WTC11 (cell line): Measurements from ENCODE around the gene C10orf90. TPM values are rescaled to one million over a fixed set of nuclear protein-coding genes. Genes with fewer than 3 reads are reported as not detected.

Experiments used
- ATAC-seq: fragments of 200-7000 bp; cut with Tn5 transposase; 2 replicates; pipeline ENCODE4 v1.10.0; 2021; ENCODE audit warnings: mild to moderate bottlenecking, moderate library complexity
- CTCF ChIA-PET: fragments of 300-600 bp; sonication (Branson Sonifier 250); formaldehyde crosslinking; loops from one replicate; lab custom pipeline; 2021; ENCODE audit warnings: antibody characterized with exemption; lab: Charles Lee
- POLR2A ChIA-PET: fragments of 350-600 bp; sonication (Branson Sonifier 250); formaldehyde crosslinking; loops from one replicate; lab custom pipeline; 2021; ENCODE audit warnings: antibody characterized with exemption; lab: Charles Lee
- DNase-seq: peaks from one replicate; pipeline ENCODE4 v3.0.0; 2021; ENCODE audit warnings: low spot score
- H3K27ac Mint-ChIP-seq: 2 replicates; pipeline ENCODE4 v1.8.0; 2021; ENCODE audit warnings: mixed read lengths
- H3K27me3 Mint-ChIP-seq: 2 replicates; pipeline ENCODE4 v1.8.0; 2021; ENCODE audit warnings: low read depth, mild to moderate bottlenecking, moderate library complexity, mixed read lengths
- H3K36me3 Mint-ChIP-seq: 2 replicates; pipeline ENCODE4 v1.8.0; 2021; ENCODE audit warnings: mixed read lengths
- H3K4me1 Mint-ChIP-seq: 2 replicates; pipeline ENCODE4 v1.8.0; 2022; ENCODE audit warnings: mixed read lengths
- H3K4me3 Mint-ChIP-seq: 2 replicates; pipeline ENCODE4 v1.8.0; 2021; ENCODE audit warnings: mild to moderate bottlenecking, moderate library complexity, mixed read lengths
- H3K9me3 Mint-ChIP-seq: 2 replicates; pipeline ENCODE4 v1.8.0; 2021; ENCODE audit warnings: mixed read lengths
- ESRRA ChIP-seq: sonication (generic); formaldehyde crosslinking; IDR thresholded peaks from 2 replicates; pipeline ENCODE4 v1.8.1; 2022; ENCODE audit warnings: mild to moderate bottlenecking, missing genetic modification reagents, borderline replicate concordance
- FOXK1 ChIP-seq: sonication (generic); formaldehyde crosslinking; IDR thresholded peaks from 2 replicates; pipeline ENCODE4 v1.8.0; 2022; ENCODE audit warnings: mild to moderate bottlenecking, moderate library complexity, missing genetic modification reagents
- GABPB1 ChIP-seq: sonication (generic); formaldehyde crosslinking; IDR thresholded peaks from 2 replicates; pipeline ENCODE4 v1.8.1; 2023; ENCODE audit warnings: mild to moderate bottlenecking, missing genetic modification reagents
- GTF2I ChIP-seq: fragments of 250-450 bp; sonication (Bioruptor Pico); conservative IDR thresholded peaks from 2 replicates; pipeline ENCODE4 v1.4.0; 2021; ENCODE audit warnings: mild to moderate bottlenecking
- JUN ChIP-seq: sonication (generic); formaldehyde crosslinking; IDR thresholded peaks from 2 replicates; pipeline ENCODE4 v1.8.0; 2023; ENCODE audit warnings: mild to moderate bottlenecking, missing genetic modification reagents
- MXD4 ChIP-seq: fragments of 250-450 bp; sonication (Bioruptor Pico); IDR thresholded peaks from 2 replicates; pipeline ENCODE4 v1.8.0; 2021; ENCODE audit warnings: mild to moderate bottlenecking, moderate library complexity, borderline replicate concordance
- NFATC4 ChIP-seq: fragments of 250-450 bp; sonication (Bioruptor Pico); IDR thresholded peaks from 2 replicates; pipeline ENCODE4 v1.9.0; 2021; ENCODE audit warnings: mild to moderate bottlenecking
- SOX15 ChIP-seq: fragments of 250-450 bp; sonication (Bioruptor Pico); IDR thresholded peaks from 2 replicates; pipeline ENCODE4 v1.9.0; 2021; ENCODE audit warnings: mild to moderate bottlenecking
- SP1 ChIP-seq: sonication (generic); formaldehyde crosslinking; conservative IDR thresholded peaks from 2 replicates; pipeline ENCODE4 v1.8.1; 2022; ENCODE audit warnings: missing genetic modification reagents
- ZNF219 ChIP-seq: sonication (generic); formaldehyde crosslinking; IDR thresholded peaks from 2 replicates; pipeline ENCODE4 v1.8.0; 2023; ENCODE audit warnings: missing genetic modification reagents, mild to moderate bottlenecking, borderline replicate concordance
- ZNF396 ChIP-seq: fragments of 250-450 bp; sonication (Bioruptor Pico); IDR thresholded peaks from 2 replicates; pipeline ENCODE4 v1.8.0; 2021; ENCODE audit warnings: mild to moderate bottlenecking, moderate library complexity, borderline replicate concordance
- total RNA-seq: library from RNA; stranded (reverse); gene quantifications from 3 replicates; pipeline ENCODE4 v1.2.3, GENCODE V29; 2021
- TF ChIP-seq, protein P1 (sequence below): sonication (generic); formaldehyde crosslinking; IDR thresholded peaks from 2 replicates; pipeline ENCODE4 v1.8.0; 2022; ENCODE audit warnings: mild to moderate bottlenecking, missing genetic modification reagents
- TF ChIP-seq, protein P2 (sequence below): fragments of 250-450 bp; sonication (Bioruptor Pico); IDR thresholded peaks from 2 replicates; pipeline ENCODE4 v2.1.2; 2022; ENCODE audit warnings: mild to moderate bottlenecking, moderate library complexity
- TF ChIP-seq, protein P3 (sequence below): sonication (generic); formaldehyde crosslinking; IDR thresholded peaks from 2 replicates; pipeline ENCODE4 v1.8.1; 2022; ENCODE audit warnings: missing genetic modification reagents, borderline replicate concordance
- TF ChIP-seq, protein P4 (sequence below): sonication (generic); formaldehyde crosslinking; IDR thresholded peaks from 2 replicates; pipeline ENCODE4 v1.8.1; 2022; ENCODE audit warnings: mild to moderate bottlenecking, moderate library complexity, missing genetic modification reagents
- TF ChIP-seq, protein P5 (sequence below): fragments of 250-450 bp; sonication (Bioruptor Pico); IDR thresholded peaks from 2 replicates; pipeline ENCODE4 v1.9.0; 2021; ENCODE audit warnings: moderate library complexity, mild to moderate bottlenecking, inconsistent platforms, borderline replicate concordance

The C10orf90 gene
- total RNA-seq, 1 experiment from 2014 or later, result 0.85 TPM

DNA sequence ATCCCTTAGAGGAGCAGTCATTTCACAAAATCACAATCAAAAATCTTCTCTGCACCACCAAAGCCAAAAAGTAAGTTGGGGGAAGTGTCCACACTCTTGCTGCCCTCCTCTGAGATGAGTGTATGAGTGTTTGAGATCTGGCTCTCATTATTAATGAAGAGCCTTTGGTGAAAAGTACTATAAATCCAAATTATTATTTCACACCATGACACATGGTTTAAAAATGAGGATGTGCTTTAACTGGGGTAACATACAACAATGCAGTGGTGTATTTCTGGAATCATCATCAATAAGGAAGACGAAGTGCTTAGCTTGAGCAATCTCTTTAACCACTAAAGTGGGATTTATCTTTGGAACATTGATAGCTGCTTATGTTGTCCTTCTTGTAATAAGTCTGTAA is 168.1 kb downstream of the C10orf90 start (continued):
- TF ChIP-seq, protein P1, sequence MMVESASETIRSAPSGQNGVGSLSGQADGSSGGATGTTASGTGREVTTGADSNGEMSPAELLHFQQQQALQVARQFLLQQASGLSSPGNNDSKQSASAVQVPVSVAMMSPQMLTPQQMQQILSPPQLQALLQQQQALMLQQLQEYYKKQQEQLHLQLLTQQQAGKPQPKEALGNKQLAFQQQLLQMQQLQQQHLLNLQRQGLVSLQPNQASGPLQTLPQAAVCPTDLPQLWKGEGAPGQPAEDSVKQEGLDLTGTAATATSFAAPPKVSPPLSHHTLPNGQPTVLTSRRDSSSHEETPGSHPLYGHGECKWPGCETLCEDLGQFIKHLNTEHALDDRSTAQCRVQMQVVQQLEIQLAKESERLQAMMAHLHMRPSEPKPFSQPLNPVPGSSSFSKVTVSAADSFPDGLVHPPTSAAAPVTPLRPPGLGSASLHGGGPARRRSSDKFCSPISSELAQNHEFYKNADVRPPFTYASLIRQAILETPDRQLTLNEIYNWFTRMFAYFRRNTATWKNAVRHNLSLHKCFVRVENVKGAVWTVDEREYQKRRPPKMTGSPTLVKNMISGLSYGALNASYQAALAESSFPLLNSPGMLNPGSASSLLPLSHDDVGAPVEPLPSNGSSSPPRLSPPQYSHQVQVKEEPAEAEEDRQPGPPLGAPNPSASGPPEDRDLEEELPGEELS (CRISPR knock-in tag), result no peak
- TF ChIP-seq GTF2I (CRISPR knock-in tag), result no peak
- TF ChIP-seq NFATC4, result no peak
- no peak for TF ChIP-seq MXD4 (CRISPR knock-in tag)
- TF ChIP-seq, protein P2, sequence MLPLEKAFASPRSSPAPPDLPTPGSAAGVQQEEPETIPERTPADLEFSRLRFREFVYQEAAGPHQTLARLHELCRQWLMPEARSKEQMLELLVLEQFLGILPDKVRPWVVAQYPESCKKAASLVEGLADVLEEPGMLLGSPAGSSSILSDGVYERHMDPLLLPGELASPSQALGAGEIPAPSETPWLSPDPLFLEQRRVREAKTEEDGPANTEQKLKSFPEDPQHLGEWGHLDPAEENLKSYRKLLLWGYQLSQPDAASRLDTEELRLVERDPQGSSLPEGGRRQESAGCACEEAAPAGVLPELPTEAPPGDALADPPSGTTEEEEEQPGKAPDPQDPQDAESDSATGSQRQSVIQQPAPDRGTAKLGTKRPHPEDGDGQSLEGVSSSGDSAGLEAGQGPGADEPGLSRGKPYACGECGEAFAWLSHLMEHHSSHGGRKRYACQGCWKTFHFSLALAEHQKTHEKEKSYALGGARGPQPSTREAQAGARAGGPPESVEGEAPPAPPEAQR (CRISPR knock-in tag), result no peak
- TF ChIP-seq SP1 (CRISPR knock-in tag), result no peak
- no peak for TF ChIP-seq GABPB1 (CRISPR knock-in tag)

DNA sequence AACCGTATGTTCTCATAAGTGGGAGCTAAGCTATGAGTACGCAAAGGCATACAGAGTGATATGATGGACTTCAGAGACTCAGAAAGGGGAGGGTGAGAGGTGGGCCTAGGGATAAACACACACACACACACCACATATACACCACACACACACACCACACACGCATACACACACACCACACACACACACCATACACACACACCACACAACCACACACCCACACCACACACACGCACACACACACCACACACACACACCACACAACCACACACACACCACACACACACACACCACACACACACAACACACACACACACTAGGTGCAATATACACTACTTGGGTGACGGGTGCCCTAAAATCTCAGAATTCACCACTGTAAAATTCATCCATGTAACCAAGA is 168.7 kb downstream of the C10orf90 start:
- ChIA-PET CTCF (interaction anchor here (0.9 to 1.1 kb wide), 2 partner anchors 97 to 525 kb away, joined by 3 to 5 read pairs; no protein-coding TSS in a partner anchor), POLR2A (no interaction called here)
- Mint-ChIP-seq H3K9me3 (no peaks in the 10 kb centered on the region; the same call in 1 of the 2 replicates), H3K27me3 (no peaks in the 10 kb centered on the region), H3K4me3 (no peak overlapping the region), H3K36me3 (no peaks in the 10 kb centered on the region), H3K27ac (no peak overlapping the region), H3K4me1 (no peaks in the 10 kb centered on the region)
- DNase-seq (no peak), ATAC-seq (no peak)
- TF ChIP-seq, protein P3, sequence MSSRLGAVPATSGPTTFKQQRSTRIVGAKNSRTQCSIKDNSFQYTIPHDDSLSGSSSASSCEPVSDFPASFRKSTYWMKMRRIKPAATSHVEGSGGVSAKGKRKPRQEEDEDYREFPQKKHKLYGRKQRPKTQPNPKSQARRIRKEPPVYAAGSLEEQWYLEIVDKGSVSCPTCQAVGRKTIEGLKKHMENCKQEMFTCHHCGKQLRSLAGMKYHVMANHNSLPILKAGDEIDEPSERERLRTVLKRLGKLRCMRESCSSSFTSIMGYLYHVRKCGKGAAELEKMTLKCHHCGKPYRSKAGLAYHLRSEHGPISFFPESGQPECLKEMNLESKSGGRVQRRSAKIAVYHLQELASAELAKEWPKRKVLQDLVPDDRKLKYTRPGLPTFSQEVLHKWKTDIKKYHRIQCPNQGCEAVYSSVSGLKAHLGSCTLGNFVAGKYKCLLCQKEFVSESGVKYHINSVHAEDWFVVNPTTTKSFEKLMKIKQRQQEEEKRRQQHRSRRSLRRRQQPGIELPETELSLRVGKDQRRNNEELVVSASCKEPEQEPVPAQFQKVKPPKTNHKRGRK, result no peak
- TF ChIP-seq ZNF219 (CRISPR knock-in tag) (no peak), FOXK1 (CRISPR knock-in tag) (no peak), ZNF396 (CRISPR knock-in tag) (no peak), JUN (CRISPR knock-in tag) (no peak), ESRRA (CRISPR knock-in tag) (no peak), SOX15 (no peak)
- TF ChIP-seq, protein P1 (CRISPR knock-in tag), result no peak
- TF ChIP-seq, protein P4, sequence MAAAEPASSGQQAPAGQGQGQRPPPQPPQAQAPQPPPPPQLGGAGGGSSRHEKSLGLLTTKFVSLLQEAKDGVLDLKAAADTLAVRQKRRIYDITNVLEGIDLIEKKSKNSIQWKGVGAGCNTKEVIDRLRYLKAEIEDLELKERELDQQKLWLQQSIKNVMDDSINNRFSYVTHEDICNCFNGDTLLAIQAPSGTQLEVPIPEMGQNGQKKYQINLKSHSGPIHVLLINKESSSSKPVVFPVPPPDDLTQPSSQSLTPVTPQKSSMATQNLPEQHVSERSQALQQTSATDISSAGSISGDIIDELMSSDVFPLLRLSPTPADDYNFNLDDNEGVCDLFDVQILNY (CRISPR knock-in tag), result no peak
- TF ChIP-seq, protein P5, sequence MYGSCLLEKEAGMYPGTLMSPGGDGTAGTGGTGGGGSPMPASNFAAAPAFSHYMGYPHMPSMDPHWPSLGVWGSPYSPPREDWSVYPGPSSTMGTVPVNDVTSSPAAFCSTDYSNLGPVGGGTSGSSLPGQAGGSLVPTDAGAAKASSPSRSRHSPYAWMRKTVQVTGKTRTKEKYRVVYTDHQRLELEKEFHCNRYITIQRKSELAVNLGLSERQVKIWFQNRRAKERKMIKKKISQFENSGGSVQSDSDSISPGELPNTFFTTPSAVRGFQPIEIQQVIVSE (CRISPR knock-in tag), result no peak
